Lower leg skin (tissue), 4 donors: Measurements from ENCODE around the gene ERC1. TPM values are rescaled to one million over a fixed set of nuclear protein-coding genes. Genes with fewer than 3 reads are reported as not detected.

Source experiments
- DNase-seq, 2 donors: peaks; one replicate each; pipeline ENCODE4 v3.0.0-alpha.2; 2019; ENCODE audit warnings: low spot score in 2 of 2
- H3K4me3 ChIP-seq: fragments of 200-600 bp; sonication (generic); 2 replicates; pipeline ENCODE4 v1.5.1; 2017; ENCODE audit warnings: mild to moderate bottlenecking, low read depth; ENCODE audit not compliant: poor library complexity, severe bottlenecking
- POLR2A ChIP-seq, 2 donors: fragments of 450-650 bp; IDR thresholded peaks; one replicate each; pipeline ENCODE4 v1.6.1; 2016 to 2017; ENCODE audit warnings: antibody characterized with exemption in 2 of 2, mild to moderate bottlenecking in 1 of 2, moderate library complexity in 1 of 2
- WGBS, 2 donors: methylation state at CpG; one replicate each; pipeline ENCODE4 v1.1.5; 2018; 5-methylcytosine and 5-hydroxymethylcytosine counted together
- intact Hi-C: fragments of 100-400 bp; cut with DNase I; formaldehyde crosslinking; loops from one replicate; pipeline ENCODE4 v1.15.0; 2023; ENCODE audit warnings: low total_unique reads
- total RNA-seq, 4 donors: library from RNA; depleted of rRNA; stranded (reverse); fragments of >200 nt; gene quantifications; one replicate each; pipeline ENCODE4 v1.1.0, GENCODE V29; 2016
- TF ChIP-seq, protein P1 (sequence below), 3 donors: fragments of 450-650 bp; IDR thresholded peaks; one replicate each; pipeline ENCODE4 v1.5.1; 2016; ENCODE audit warnings: antibody characterized with exemption in 3 of 3, mild to moderate bottlenecking in 3 of 3, moderate library complexity in 2 of 3

ERC1 gene
- total RNA-seq, 4 donors from 2014 or later, result 22.1 to 42.7 (median 29.7) TPM

GRCh38 chr12:981176-981828, 9.7 kb upstream of the ERC1 start:
- no peak overlapping the region for H3K4me3 ChIP-seq
- 90 to 93% methylated on average over 8 of the region's 8 CpGs for WGBS, 2 donors
- intact Hi-C loops, result no loop called here
- TF ChIP-seq POLR2A (IDR thresholded peaks at IDR 0.05), result no peak
- TF ChIP-seq, protein P1, sequence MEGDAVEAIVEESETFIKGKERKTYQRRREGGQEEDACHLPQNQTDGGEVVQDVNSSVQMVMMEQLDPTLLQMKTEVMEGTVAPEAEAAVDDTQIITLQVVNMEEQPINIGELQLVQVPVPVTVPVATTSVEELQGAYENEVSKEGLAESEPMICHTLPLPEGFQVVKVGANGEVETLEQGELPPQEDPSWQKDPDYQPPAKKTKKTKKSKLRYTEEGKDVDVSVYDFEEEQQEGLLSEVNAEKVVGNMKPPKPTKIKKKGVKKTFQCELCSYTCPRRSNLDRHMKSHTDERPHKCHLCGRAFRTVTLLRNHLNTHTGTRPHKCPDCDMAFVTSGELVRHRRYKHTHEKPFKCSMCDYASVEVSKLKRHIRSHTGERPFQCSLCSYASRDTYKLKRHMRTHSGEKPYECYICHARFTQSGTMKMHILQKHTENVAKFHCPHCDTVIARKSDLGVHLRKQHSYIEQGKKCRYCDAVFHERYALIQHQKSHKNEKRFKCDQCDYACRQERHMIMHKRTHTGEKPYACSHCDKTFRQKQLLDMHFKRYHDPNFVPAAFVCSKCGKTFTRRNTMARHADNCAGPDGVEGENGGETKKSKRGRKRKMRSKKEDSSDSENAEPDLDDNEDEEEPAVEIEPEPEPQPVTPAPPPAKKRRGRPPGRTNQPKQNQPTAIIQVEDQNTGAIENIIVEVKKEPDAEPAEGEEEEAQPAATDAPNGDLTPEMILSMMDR (IDR thresholded peaks at IDR 0.05), result no peak
- no peak for DNase-seq

- H3K4me3 ChIP-seq, result no peak overlapping the region
- 73 to 83% methylated on average over 3 of the region's 3 CpGs for WGBS, 2 donors
- intact Hi-C loops, result no loop called here
- no peak for TF ChIP-seq POLR2A (IDR thresholded peaks at IDR 0.05)
- TF ChIP-seq, protein P1 (IDR thresholded peaks at IDR 0.05), result no peak
- DNase-seq, result no peak
These were observed 9.1 kb upstream of the ERC1 start for GRCh38 chr12:981961-982360.

GRCh38 chr12:988646-989045, 2.4 kb upstream of the ERC1 start:
- intact Hi-C loops, result no loop called here
- no peak for DNase-seq
- no peak for TF ChIP-seq POLR2A (IDR thresholded peaks at IDR 0.05)
- TF ChIP-seq, protein P1 (IDR thresholded peaks at IDR 0.05), result no peak
- 77 to 80% methylated on average over 4 of the region's 4 CpGs for WGBS, 2 donors
- no peak overlapping the region for H3K4me3 ChIP-seq

DNA sequence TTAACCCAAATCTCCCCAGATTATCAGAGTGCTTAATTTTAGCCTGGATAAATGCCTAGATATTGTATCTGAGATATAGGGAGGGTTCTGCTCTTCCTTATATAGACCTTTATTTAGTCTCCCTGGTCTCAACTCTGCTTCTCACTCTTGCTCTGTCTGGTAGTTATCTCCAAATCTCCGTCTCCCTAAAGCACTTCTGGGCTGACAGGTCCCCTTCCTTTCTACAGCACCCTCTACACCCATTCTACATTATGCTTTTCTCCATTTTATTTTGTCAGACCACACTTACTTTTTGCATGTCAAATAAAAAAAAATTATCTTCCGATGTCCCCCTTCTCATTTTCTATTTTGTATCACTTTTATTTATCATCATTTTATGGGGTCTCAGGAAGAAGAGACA, 2.0 kb upstream of the ERC1 start:
- TF ChIP-seq, protein P1 (IDR thresholded peaks at IDR 0.05), result no peak
- TF ChIP-seq POLR2A (IDR thresholded peaks at IDR 0.05), result no peak
- 79 to 96% methylated on average over 2 of the region's 2 CpGs for WGBS, 2 donors
- no peak for DNase-seq
- intact Hi-C loops, result no loop called here
- H3K4me3 ChIP-seq, result no peak overlapping the region

GRCh38 chr12:989751-990660, 1.0 kb upstream of the ERC1 start:
- peak overlapping the region; percentile 61 for H3K4me3 ChIP-seq
- TF ChIP-seq, protein P1 (IDR thresholded peaks at IDR 0.05), result no peak
- TF ChIP-seq POLR2A (IDR thresholded peaks at IDR 0.05), result no peak
- WGBS, 2 donors, result 2 to 4% methylated on average over 26 to 28 of the region's 40 CpGs
- intact Hi-C loops, result no loop called here
- DNase-seq, result peak; percentile 49 to 91
